H9 (cell line): ENCODE measurements around the gene APOBEC2. TPM values are rescaled to one million over a fixed set of nuclear protein-coding genes. Genes with fewer than 3 reads are reported as not detected.
"Not testable (repeated sequence)": the region's sequence is repeated elsewhere in the genome, so short reads cannot be mapped to it uniquely, and the experiment has no call there.

Source experiments
- DNase-seq: peaks from one replicate; pipeline ENCODE4 v3.0.0-alpha.2; 2017
- H2AFZ ChIP-seq: one replicate; pipeline ENCODE4 v1.6.1; 2013; ENCODE audit warnings: mild to moderate bottlenecking, low read length, control low read depth, moderate library complexity
- H2AK5ac ChIP-seq: 2 replicates; pipeline ENCODE4 v1.6.1; 2013; ENCODE audit warnings: low read length, control low read depth, mixed read lengths; ENCODE audit not compliant: insufficient read length
- H2BK120ac ChIP-seq: one replicate; pipeline ENCODE4 v1.6.1; 2013; ENCODE audit warnings: low read depth, mild to moderate bottlenecking, low read length, control low read depth, inconsistent platforms; ENCODE audit not compliant: poor library complexity, severe bottlenecking
- H2BK12ac ChIP-seq: 2 replicates; pipeline ENCODE4 v1.6.1; 2013; ENCODE audit warnings: low read length, control low read depth, mixed read lengths, low read depth; ENCODE audit not compliant: insufficient read length
- H2BK15ac ChIP-seq: 2 replicates; pipeline ENCODE4 v1.6.1; 2013; ENCODE audit warnings: low read depth, low read length, control low read depth
- H2BK20ac ChIP-seq: one replicate; pipeline ENCODE4 v1.6.1; 2013; ENCODE audit warnings: low read depth, mild to moderate bottlenecking, low read length, control low read depth, inconsistent platforms; ENCODE audit not compliant: poor library complexity, severe bottlenecking
- H2BK5ac ChIP-seq: 2 replicates; pipeline ENCODE4 v1.6.1; 2013; ENCODE audit warnings: low read length, control low read depth, mixed read lengths; ENCODE audit not compliant: insufficient read length
- H3K14ac ChIP-seq: 2 replicates; pipeline ENCODE4 v1.6.1; 2013; ENCODE audit warnings: low read length, control low read depth; ENCODE audit not compliant: insufficient read depth
- H3K18ac ChIP-seq: 2 replicates; pipeline ENCODE4 v1.6.1; 2013; ENCODE audit warnings: low read depth, mild to moderate bottlenecking, mixed read lengths, low read length, control low read depth; ENCODE audit not compliant: insufficient read length
- H3K23ac ChIP-seq: 2 replicates; pipeline ENCODE4 v1.6.1; 2013; ENCODE audit warnings: low read length, control low read depth, mixed read lengths, low read depth; ENCODE audit not compliant: insufficient read length
- H3K23me2 ChIP-seq: 2 replicates; pipeline ENCODE4 v1.6.1; 2013; ENCODE audit warnings: low read depth, mild to moderate bottlenecking, mixed read lengths, low read length, control low read depth; ENCODE audit not compliant: insufficient read length, poor library complexity, severe bottlenecking
- H3K27ac ChIP-seq: 2 replicates; pipeline ENCODE4 v1.5.1; 2013; ENCODE audit warnings: low read length, control low read depth, mixed read lengths, low read depth; ENCODE audit not compliant: insufficient read length
- H3K27me3 ChIP-seq: 2 replicates; pipeline ENCODE4 v1.6.1; 2013; ENCODE audit warnings: low read length, control low read depth, inconsistent platforms; ENCODE audit not compliant: insufficient read depth
- H3K4ac ChIP-seq: 2 replicates; pipeline ENCODE4 v1.6.1; 2013; ENCODE audit warnings: low read depth, mild to moderate bottlenecking, control low read depth, inconsistent platforms, low read length, moderate library complexity
- H3K4me1 ChIP-seq: 2 replicates; pipeline ENCODE4 v1.6.1; 2013; ENCODE audit warnings: low read length, control low read depth, inconsistent platforms; ENCODE audit not compliant: insufficient read depth
- H3K4me2 ChIP-seq: 2 replicates; pipeline ENCODE4 v1.6.1; 2013; ENCODE audit warnings: low read length, control low read depth, mixed read lengths; ENCODE audit not compliant: insufficient read length, insufficient read depth
- H3K56ac ChIP-seq: 2 replicates; pipeline ENCODE4 v1.6.1; 2013; ENCODE audit warnings: low read depth, mild to moderate bottlenecking, mixed read lengths, low read length, control low read depth; ENCODE audit not compliant: insufficient read length
- H3K79me1 ChIP-seq: 2 replicates; pipeline ENCODE4 v1.6.1; 2013; ENCODE audit warnings: low read depth, mild to moderate bottlenecking, moderate library complexity, low read length, control low read depth, inconsistent platforms; ENCODE audit not compliant: insufficient read depth, poor library complexity, severe bottlenecking
- H3K79me2 ChIP-seq: 2 replicates; pipeline ENCODE4 v1.6.1; 2013; ENCODE audit warnings: low read length, control low read depth, inconsistent platforms; ENCODE audit not compliant: insufficient read depth
- H3K9ac ChIP-seq: 2 replicates; pipeline ENCODE4 v1.6.1; 2013; ENCODE audit warnings: low read length, control low read depth, mixed read lengths; ENCODE audit not compliant: insufficient read length; ENCODE audit errors: extremely low read depth
- H3K9me3 ChIP-seq: one replicate; pipeline ENCODE4 v1.6.1; 2013; ENCODE audit warnings: low read depth, low read length, inconsistent platforms; ENCODE audit not compliant: control insufficient read depth
- H3T11ph ChIP-seq: one replicate; pipeline ENCODE4 v1.6.1; 2013; ENCODE audit warnings: mild to moderate bottlenecking, low read length, control low read depth, inconsistent platforms
- H4K20me1 ChIP-seq: one replicate; pipeline ENCODE4 v1.6.1; 2013; ENCODE audit not compliant: control insufficient read depth, insufficient read length, insufficient read depth
- H4K5ac ChIP-seq: 2 replicates; pipeline ENCODE4 v1.6.1; 2013; ENCODE audit warnings: low read depth, mild to moderate bottlenecking, mixed read lengths, low read length, control low read depth; ENCODE audit not compliant: insufficient read length
- H4K8ac ChIP-seq: replicated peaks from 2 replicates; pipeline ENCODE4 v1.6.1; 2013; ENCODE audit warnings: low read length, control low read depth, mixed read lengths, low read depth; ENCODE audit not compliant: insufficient read length
- H4K91ac ChIP-seq: 2 replicates; pipeline ENCODE4 v1.6.1; 2013; ENCODE audit warnings: low read depth, mild to moderate bottlenecking, moderate library complexity, mixed read lengths, low read length, control low read depth; ENCODE audit not compliant: insufficient read length
- H3K27ac Mint-ChIP-seq, 3 experiments: 2 replicates in 2 of 3; 3 replicates in 1 of 3; pipeline ENCODE4 v1.8.0; 2020 to 2021; ENCODE audit warnings: mixed read lengths in 3 of 3, mild to moderate bottlenecking in 1 of 3, moderate library complexity in 1 of 3
- H3K27me3 Mint-ChIP-seq: 2 replicates; pipeline ENCODE4 v1.8.0; 2021; ENCODE audit warnings: low read depth, mild to moderate bottlenecking, moderate library complexity, mixed read lengths
- H3K36me3 Mint-ChIP-seq, 3 experiments: 2 replicates in 2 of 3; 3 replicates in 1 of 3; pipeline ENCODE4 v1.8.0; 2020 to 2021; ENCODE audit warnings: low read depth in 3 of 3, mixed read lengths in 3 of 3; ENCODE audit not compliant: insufficient read depth in 1 of 3
- H3K4me1 Mint-ChIP-seq, 2 experiments: 2 replicates each; pipeline ENCODE4 v1.8.0; 2020; ENCODE audit warnings: mixed read lengths in 2 of 2
- H3K4me3 Mint-ChIP-seq, 2 experiments: 2 replicates in 1 of 2; 3 replicates in 1 of 2; pipeline ENCODE4 v1.8.0; 2020 to 2021; ENCODE audit warnings: mild to moderate bottlenecking in 2 of 2, mixed read lengths in 2 of 2, moderate library complexity in 1 of 2
- H3K9me3 Mint-ChIP-seq, 2 experiments: 2 replicates in 1 of 2; 3 replicates in 1 of 2; pipeline ENCODE4 v1.8.0; 2020; ENCODE audit warnings: mild to moderate bottlenecking in 2 of 2, mixed read lengths in 2 of 2, moderate library complexity in 1 of 2
- CTCF ChIP-seq: fragments of 200-600 bp; sonication (generic); conservative IDR thresholded peaks from 3 replicates; pipeline ENCODE4 v1.8.0; 2021; ENCODE audit warnings: antibody characterized with exemption, mild to moderate bottlenecking
- WGBS: extraction: QIAGEN DNeasy Blood & Tissue Kit; methylation state at CpG from one replicate; pipeline ENCODE4 v1.1.7; 2013; ENCODE audit warnings: missing lambda C conversion rate, low lambda C conversion rate, mixed read lengths; ENCODE audit not compliant: insufficient read length; ENCODE audit errors: extremely low coverage; 5-methylcytosine and 5-hydroxymethylcytosine counted together
- total RNA-seq: library from RNA; stranded (reverse); gene quantifications from 2 replicates; pipeline ENCODE4 v1.2.1, GENCODE V29; 2021

APOBEC2 gene
- total RNA-seq, 1 experiment from 2014 or later: not detected

GRCh38 chr6:41014780-41015179 lies 38.2 kb upstream of the APOBEC2 start:
- no peak for DNase-seq
- no peak overlapping the region for H3K18ac ChIP-seq
- H3K79me2 ChIP-seq: no peaks in the 10 kb centered on the region
- Mint-ChIP-seq H3K4me1 (peaks cover 2 to 5% of the 10 kb centered on the region in 2 experiments; a peak in 3 of 4 replicates), H3K27me3 (no peaks in the 10 kb centered on the region; the same call in 1 of the 2 replicates), H3K4me3 (no peak overlapping the region), H3K36me3 (no peaks in the 10 kb centered on the region), H3K9me3 (no peaks in the 10 kb centered on the region; a peak in 1 of 5 replicates), H3K27ac (no peak overlapping the region)
- no peak overlapping the region for H3K27ac ChIP-seq
- H3K27me3 ChIP-seq: no peaks in the 10 kb centered on the region
- no CpG with 5 or more reads among the region's 4 CpGs for whole genome bisulfite sequencing
- TF ChIP-seq CTCF: no peak
- H2BK15ac ChIP-seq: no peak overlapping the region
- no peak overlapping the region for H4K91ac ChIP-seq
- H2BK20ac ChIP-seq: no peak overlapping the region
- no peak overlapping the region for H2AFZ ChIP-seq
- no peak overlapping the region for H4K8ac ChIP-seq
- no peaks in the 10 kb centered on the region for H3K9me3 ChIP-seq
- H3K9ac ChIP-seq: no peak overlapping the region
- H3K23ac ChIP-seq: no peak overlapping the region
- H2BK12ac ChIP-seq: no peak overlapping the region
- H3K4me2 ChIP-seq: no peak overlapping the region
- H2BK5ac ChIP-seq: no peak overlapping the region
- no peak overlapping the region for H4K5ac ChIP-seq
- H3K14ac ChIP-seq: no peak overlapping the region
- no peak overlapping the region for H3K56ac ChIP-seq
- H3K23me2 ChIP-seq: no peaks in the 10 kb centered on the region
- no peaks in the 10 kb centered on the region for H3K79me1 ChIP-seq
- H3K4me1 ChIP-seq: peaks cover 2% of the 10 kb centered on the region; the same call in 1 of the 2 replicates
- H2AK5ac ChIP-seq: no peak overlapping the region
- H3T11ph ChIP-seq: no peak overlapping the region
- H2BK120ac ChIP-seq: no peak overlapping the region
- no peaks in the 10 kb centered on the region for H4K20me1 ChIP-seq
- H3K4ac ChIP-seq: no peak overlapping the region

GRCh38 chr6:41015860-41016259 lies 37.1 kb upstream of the APOBEC2 start:
- not testable (repeated sequence) for H2AFZ ChIP-seq, H3K14ac ChIP-seq, H3K23ac ChIP-seq, H3T11ph ChIP-seq, H3K9ac ChIP-seq, H2BK12ac ChIP-seq, H3K36me3 Mint-ChIP-seq, H3K4me1 ChIP-seq, H4K5ac ChIP-seq, H2BK120ac ChIP-seq, H3K27me3 ChIP-seq, DNase-seq, H2BK5ac ChIP-seq, H3K18ac ChIP-seq, H3K23me2 ChIP-seq, H4K91ac ChIP-seq, H3K79me2 ChIP-seq, H3K79me1 ChIP-seq, H3K56ac ChIP-seq, H3K9me3 ChIP-seq, H3K27ac Mint-ChIP-seq, H2AK5ac ChIP-seq, H3K4me3 Mint-ChIP-seq, H3K27ac ChIP-seq, H3K4me1 Mint-ChIP-seq, H2BK15ac ChIP-seq, H3K9me3 Mint-ChIP-seq, H3K27me3 Mint-ChIP-seq, H2BK20ac ChIP-seq, H4K20me1 ChIP-seq, H3K4me2 ChIP-seq, H4K8ac ChIP-seq, H3K4ac ChIP-seq
- no CpG with 5 or more reads among the region's 5 CpGs for WGBS
